ENCODE measurements around the gene CACNA1C. TPM values are rescaled to one million over a fixed set of nuclear protein-coding genes. Genes with fewer than 3 reads are reported as not detected.

The CACNA1C gene
- total RNA-seq, 4 donors from 2014 or later: 44.1 to 104 (median 49.4) TPM

DNA sequence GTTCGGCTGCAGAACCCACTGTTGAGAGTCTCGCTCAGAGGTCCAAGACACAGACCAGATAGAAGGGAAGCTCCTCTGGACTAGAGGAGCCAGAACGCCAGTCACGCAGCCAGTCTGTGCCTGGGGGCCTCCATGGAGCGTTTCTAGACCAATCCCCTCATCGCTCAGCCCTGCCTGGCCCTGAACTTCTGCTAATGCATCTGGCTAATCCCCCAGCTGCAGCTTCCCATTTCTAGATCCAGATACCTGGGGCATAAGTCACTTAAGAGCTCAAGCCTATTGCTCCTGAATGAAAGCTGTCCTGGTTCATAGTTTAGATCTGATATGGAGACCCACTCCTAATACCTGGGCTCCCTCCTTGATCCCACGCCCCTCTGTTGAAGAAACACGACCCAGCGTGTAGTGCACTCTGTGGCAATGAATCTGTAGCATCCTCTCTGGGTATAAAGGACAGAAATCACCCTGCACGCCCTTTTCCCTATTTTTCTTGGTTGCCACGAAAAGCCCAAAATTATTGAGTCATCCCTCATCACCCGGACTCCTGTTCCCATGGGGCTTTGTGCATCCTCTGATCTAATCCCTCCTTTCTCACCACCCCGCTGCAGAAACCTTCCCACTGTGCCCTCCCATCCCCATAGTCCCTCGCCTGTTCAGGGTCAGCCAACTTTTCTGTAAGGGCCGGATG, 400.4 kb downstream of the CACNA1C start:
- H3K27ac ChIP-seq (replicated peaks in 1 of 4): no peak overlapping the region
- WGBS: 84% methylated on average over 15 of the region's 15 CpGs
- peaks cover 0 to 23% (median 14%) of the 10 kb centered on the region in 4 donors for H3K4me1 ChIP-seq
- TF ChIP-seq POLR2A (IDR thresholded peaks at IDR 0.05; ENCODE audit: low read depth) (no peak), EP300 (IDR thresholded peaks at IDR 0.05) (no peak), POLR2AphosphoS5 (IDR thresholded peaks at IDR 0.05) (no peak)
- TF ChIP-seq, protein P1, sequence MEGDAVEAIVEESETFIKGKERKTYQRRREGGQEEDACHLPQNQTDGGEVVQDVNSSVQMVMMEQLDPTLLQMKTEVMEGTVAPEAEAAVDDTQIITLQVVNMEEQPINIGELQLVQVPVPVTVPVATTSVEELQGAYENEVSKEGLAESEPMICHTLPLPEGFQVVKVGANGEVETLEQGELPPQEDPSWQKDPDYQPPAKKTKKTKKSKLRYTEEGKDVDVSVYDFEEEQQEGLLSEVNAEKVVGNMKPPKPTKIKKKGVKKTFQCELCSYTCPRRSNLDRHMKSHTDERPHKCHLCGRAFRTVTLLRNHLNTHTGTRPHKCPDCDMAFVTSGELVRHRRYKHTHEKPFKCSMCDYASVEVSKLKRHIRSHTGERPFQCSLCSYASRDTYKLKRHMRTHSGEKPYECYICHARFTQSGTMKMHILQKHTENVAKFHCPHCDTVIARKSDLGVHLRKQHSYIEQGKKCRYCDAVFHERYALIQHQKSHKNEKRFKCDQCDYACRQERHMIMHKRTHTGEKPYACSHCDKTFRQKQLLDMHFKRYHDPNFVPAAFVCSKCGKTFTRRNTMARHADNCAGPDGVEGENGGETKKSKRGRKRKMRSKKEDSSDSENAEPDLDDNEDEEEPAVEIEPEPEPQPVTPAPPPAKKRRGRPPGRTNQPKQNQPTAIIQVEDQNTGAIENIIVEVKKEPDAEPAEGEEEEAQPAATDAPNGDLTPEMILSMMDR (IDR thresholded peaks at IDR 0.05): no peak
- H3K4me3 ChIP-seq: no peak overlapping the region
- H3K27me3 ChIP-seq: no peaks in the 10 kb centered on the region
- H3K9me3 ChIP-seq: no peaks in the 10 kb centered on the region
- intact Hi-C loops (cut with DNase I): no loop called here
- H3K36me3 ChIP-seq: peaks cover 0 to 58% (median 28%) of the 10 kb centered on the region in 4 donors
- no peak for DNase-seq (ENCODE audit: extremely low spot score)

DNA sequence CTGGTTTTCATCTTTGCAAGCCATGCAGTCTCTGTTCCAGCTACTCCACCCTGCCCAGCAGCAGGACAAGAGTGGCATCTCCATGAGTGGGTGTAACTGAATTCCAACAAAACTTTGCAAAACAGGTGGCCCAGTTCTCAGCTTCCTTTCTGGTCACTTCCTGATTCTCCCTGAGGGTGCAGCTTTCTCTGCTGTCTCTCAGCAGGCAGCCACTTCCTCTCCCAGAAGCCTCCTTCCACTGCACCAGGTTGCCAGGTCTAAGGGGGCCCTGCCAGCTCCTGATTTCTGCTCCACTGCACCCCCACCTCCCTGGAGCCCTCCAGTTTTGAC, 400.9 kb downstream of the CACNA1C start:
- TF ChIP-seq POLR2A (IDR thresholded peaks at IDR 0.05; ENCODE audit: low read depth) (no peak), EP300 (IDR thresholded peaks at IDR 0.05) (no peak), POLR2AphosphoS5 (IDR thresholded peaks at IDR 0.05) (no peak)
- TF ChIP-seq, protein P1 (IDR thresholded peaks at IDR 0.05): no peak
- DNase-seq (ENCODE audit: extremely low spot score): no peak
- Histone ChIP-seq H3K4me1 (peaks cover 0 to 21% (median 14%) of the 10 kb centered on the region in 4 donors), H3K36me3 (peaks cover 0 to 63% (median 26%) of the 10 kb centered on the region in 4 donors), H3K27me3 (no peaks in the 10 kb centered on the region), H3K9me3 (no peaks in the 10 kb centered on the region), H3K27ac (replicated peaks in 1 of 4) (no peak overlapping the region), H3K4me3 (no peak overlapping the region)
- intact Hi-C loops (cut with DNase I): no loop called here

DNA sequence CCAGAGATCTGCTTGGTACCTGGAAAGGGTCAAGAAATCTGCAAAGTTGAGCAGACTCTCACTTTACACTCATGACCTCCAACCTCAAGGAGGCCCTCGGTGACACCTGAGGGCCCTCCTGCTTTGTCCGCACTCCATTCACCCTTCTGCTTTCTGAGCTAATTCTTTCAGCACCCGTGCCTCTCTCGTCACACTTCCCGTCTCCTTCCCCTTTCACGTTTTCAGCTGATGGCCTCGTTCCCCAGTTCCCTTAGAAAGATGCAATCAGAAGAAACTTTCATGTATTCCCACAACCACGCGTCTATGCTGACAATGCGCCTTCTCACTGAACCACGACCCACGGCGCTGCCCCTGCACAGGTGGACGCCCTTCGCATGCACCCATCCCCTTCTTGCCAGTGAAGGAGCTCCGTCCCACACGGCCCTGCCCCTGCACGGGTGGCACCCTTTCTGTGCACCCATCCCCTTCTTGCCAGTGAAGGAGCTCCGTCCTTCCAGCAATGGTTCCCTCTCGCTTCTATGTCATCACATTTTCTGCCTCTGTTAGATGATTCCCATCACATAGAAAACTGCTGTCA, 401.9 kb downstream of the CACNA1C start:
- H3K27ac ChIP-seq (replicated peaks in 1 of 4): no peak overlapping the region
- no peak for DNase-seq (ENCODE audit: extremely low spot score)
- TF ChIP-seq POLR2AphosphoS5 (IDR thresholded peaks at IDR 0.05) (no peak), EP300 (IDR thresholded peaks at IDR 0.05) (no peak), POLR2A (IDR thresholded peaks at IDR 0.05; ENCODE audit: low read depth) (no peak)
- TF ChIP-seq, protein P1 (IDR thresholded peaks at IDR 0.05): no peak
- peaks cover 0 to 23% (median 14%) of the 10 kb centered on the region in 4 donors for H3K4me1 ChIP-seq
- H3K27me3 ChIP-seq: no peaks in the 10 kb centered on the region
- peaks cover 0 to 60% (median 19%) of the 10 kb centered on the region in 4 donors for H3K36me3 ChIP-seq
- intact Hi-C loops (cut with DNase I): no loop called here
- no peak overlapping the region for H3K4me3 ChIP-seq
- H3K9me3 ChIP-seq: no peaks in the 10 kb centered on the region
- WGBS: 86% methylated on average over 20 of the region's 20 CpGs

DNA sequence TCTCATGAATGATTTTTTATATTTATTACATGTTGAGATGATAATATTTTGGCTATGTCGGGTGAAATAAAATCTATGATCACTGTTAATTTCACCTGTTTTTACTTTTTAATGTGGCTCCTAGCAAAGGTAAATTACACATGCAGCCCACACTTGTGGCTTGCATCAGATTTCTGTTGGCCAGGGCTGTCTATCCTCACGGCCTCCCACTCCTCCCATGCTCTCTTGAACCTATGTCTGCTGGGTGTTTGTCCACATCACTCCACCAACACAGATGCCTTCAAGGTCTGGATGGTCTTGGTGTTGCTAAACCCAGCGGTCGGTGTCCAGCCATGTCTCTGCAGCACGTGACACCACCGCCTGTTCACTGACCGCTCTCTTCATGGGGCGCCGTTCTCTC, 402.6 kb downstream of the CACNA1C start:
- Histone ChIP-seq H3K36me3 (peaks cover 0 to 64% (median 22%) of the 10 kb centered on the region in 4 donors), H3K27ac (replicated peaks in 1 of 4) (no peak overlapping the region), H3K27me3 (no peaks in the 10 kb centered on the region), H3K4me3 (no peak overlapping the region), H3K4me1 (peaks cover 0 to 23% (median 14%) of the 10 kb centered on the region in 4 donors), H3K9me3 (no peaks in the 10 kb centered on the region)
- WGBS: 94% methylated on average over 9 of the region's 9 CpGs
- no peak for TF ChIP-seq EP300 (IDR thresholded peaks at IDR 0.05)
- TF ChIP-seq POLR2A (IDR thresholded peaks at IDR 0.05; ENCODE audit: low read depth): no peak
- TF ChIP-seq POLR2AphosphoS5 (IDR thresholded peaks at IDR 0.05): no peak
- TF ChIP-seq, protein P1 (IDR thresholded peaks at IDR 0.05): no peak
- intact Hi-C loops (cut with DNase I): no loop called here
- no peak for DNase-seq (ENCODE audit: extremely low spot score)
